Ishikawa (cell line): Measurements from ENCODE around the gene SBNO2.

ENCODE experiments used
- CEBPB ChIP-seq: IDR thresholded peaks from 2 replicates; pipeline ENCODE4 v1.6.1; 2012
- CREB1 ChIP-seq: IDR thresholded peaks from 2 replicates; pipeline ENCODE4 v1.6.1; 2012; ENCODE audit warnings: low read depth
- EGR1 ChIP-seq: IDR thresholded peaks from 2 replicates; pipeline ENCODE4 v1.6.1; 2012
- EP300 ChIP-seq: IDR thresholded peaks from 2 replicates; pipeline ENCODE4 v1.6.1; 2012; ENCODE audit warnings: borderline replicate concordance
- FOXM1 ChIP-seq: IDR thresholded peaks from 2 replicates; pipeline ENCODE4 v1.6.1; 2012; ENCODE audit warnings: low read depth, borderline replicate concordance
- MAX ChIP-seq: IDR thresholded peaks from 2 replicates; pipeline ENCODE4 v1.6.1; 2012
- NFIC ChIP-seq: IDR thresholded peaks from 2 replicates; pipeline ENCODE4 v1.6.1; 2012
- RAD21 ChIP-seq: IDR thresholded peaks from 2 replicates; pipeline ENCODE4 v1.6.1; 2012; ENCODE audit warnings: low read depth
- TAF1 ChIP-seq: IDR thresholded peaks from 2 replicates; pipeline ENCODE4 v1.6.1; 2012; ENCODE audit warnings: low read depth, mild to moderate bottlenecking
- TEAD4 ChIP-seq: IDR thresholded peaks from 2 replicates; pipeline ENCODE4 v1.6.1; 2012
- YY1 ChIP-seq: IDR thresholded peaks from 2 replicates; pipeline ENCODE4 v1.6.1; 2012; ENCODE audit warnings: low read depth
- ZBTB7A ChIP-seq: IDR thresholded peaks from 2 replicates; pipeline ENCODE4 v1.6.1; 2012; ENCODE audit warnings: low read depth
- TF ChIP-seq, protein P1 (sequence below): IDR thresholded peaks from 2 replicates; pipeline ENCODE4 v1.6.1; 2012; ENCODE audit warnings: low read depth, mild to moderate bottlenecking
- TF ChIP-seq, protein P2 (sequence below): IDR thresholded peaks from 2 replicates; pipeline ENCODE4 v1.6.1; 2012

- TF ChIP-seq YY1 (no peak), FOXM1 (no peak), RAD21 (no peak), EGR1 (no peak), TEAD4 (no peak), NFIC (no peak), EP300 (no peak), CREB1 (no peak; the same call in 1 of the 2 replicates), MAX (peak; percentile 84), ZBTB7A (no peak), CEBPB (no peak), TAF1 (no peak)
- TF ChIP-seq, protein P1, sequence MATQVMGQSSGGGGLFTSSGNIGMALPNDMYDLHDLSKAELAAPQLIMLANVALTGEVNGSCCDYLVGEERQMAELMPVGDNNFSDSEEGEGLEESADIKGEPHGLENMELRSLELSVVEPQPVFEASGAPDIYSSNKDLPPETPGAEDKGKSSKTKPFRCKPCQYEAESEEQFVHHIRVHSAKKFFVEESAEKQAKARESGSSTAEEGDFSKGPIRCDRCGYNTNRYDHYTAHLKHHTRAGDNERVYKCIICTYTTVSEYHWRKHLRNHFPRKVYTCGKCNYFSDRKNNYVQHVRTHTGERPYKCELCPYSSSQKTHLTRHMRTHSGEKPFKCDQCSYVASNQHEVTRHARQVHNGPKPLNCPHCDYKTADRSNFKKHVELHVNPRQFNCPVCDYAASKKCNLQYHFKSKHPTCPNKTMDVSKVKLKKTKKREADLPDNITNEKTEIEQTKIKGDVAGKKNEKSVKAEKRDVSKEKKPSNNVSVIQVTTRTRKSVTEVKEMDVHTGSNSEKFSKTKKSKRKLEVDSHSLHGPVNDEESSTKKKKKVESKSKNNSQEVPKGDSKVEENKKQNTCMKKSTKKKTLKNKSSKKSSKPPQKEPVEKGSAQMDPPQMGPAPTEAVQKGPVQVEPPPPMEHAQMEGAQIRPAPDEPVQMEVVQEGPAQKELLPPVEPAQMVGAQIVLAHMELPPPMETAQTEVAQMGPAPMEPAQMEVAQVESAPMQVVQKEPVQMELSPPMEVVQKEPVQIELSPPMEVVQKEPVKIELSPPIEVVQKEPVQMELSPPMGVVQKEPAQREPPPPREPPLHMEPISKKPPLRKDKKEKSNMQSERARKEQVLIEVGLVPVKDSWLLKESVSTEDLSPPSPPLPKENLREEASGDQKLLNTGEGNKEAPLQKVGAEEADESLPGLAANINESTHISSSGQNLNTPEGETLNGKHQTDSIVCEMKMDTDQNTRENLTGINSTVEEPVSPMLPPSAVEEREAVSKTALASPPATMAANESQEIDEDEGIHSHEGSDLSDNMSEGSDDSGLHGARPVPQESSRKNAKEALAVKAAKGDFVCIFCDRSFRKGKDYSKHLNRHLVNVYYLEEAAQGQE, result no peak
- TF ChIP-seq, protein P2, sequence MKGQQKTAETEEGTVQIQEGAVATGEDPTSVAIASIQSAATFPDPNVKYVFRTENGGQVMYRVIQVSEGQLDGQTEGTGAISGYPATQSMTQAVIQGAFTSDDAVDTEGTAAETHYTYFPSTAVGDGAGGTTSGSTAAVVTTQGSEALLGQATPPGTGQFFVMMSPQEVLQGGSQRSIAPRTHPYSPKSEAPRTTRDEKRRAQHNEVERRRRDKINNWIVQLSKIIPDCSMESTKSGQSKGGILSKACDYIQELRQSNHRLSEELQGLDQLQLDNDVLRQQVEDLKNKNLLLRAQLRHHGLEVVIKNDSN, result peak; percentile 81
Observed at GRCh38 chr19:1082165-1082927, 91.7 kb downstream of the SBNO2 start.
